PC-3 (cell line): Measurements from ENCODE around the gene GBF1. TPM values are rescaled to one million over a fixed set of nuclear protein-coding genes. Genes with fewer than 3 reads are reported as not detected.

Experiments used
- ATAC-seq: fragments of 200-7000 bp; cut with Tn5 transposase; 2 replicates; pipeline ENCODE4 v1.9.1; 2020; ENCODE audit warnings: mild to moderate bottlenecking, moderate library complexity
- BruUV-seq: library from RNA; stranded (reverse); fragments of 400-500 nt; replicated peaks from 2 replicates; lab custom pipeline; 2021; lab: Mats Ljungman, UMichigan
- CTCF ChIA-PET: fragments of 300-600 bp; sonication (Branson Sonifier 250); formaldehyde crosslinking; loops from one replicate; lab custom pipeline; 2022; ENCODE audit warnings: antibody characterized with exemption; lab: Charles Lee
- POLR2A ChIA-PET: fragments of 300-600 bp; sonication (Branson Sonifier 250); formaldehyde crosslinking; loops from one replicate; lab custom pipeline; 2022; ENCODE audit warnings: antibody characterized with exemption; ENCODE audit not compliant: unreplicated experiment; lab: Charles Lee
- DNase-seq: peaks from one replicate; pipeline ENCODE4 v3.0.0-alpha.2; 2015
- H2AFZ ChIP-seq: fragments of 300-600 bp; sonication (generic); 2 replicates; pipeline ENCODE4 v1.6.0; 2016; ENCODE audit warnings: antibody characterized with exemption, low read length
- H3F3A ChIP-seq: fragments of 300-600 bp; sonication (generic); one replicate; pipeline ENCODE4 v1.6.0; 2017; ENCODE audit warnings: antibody characterized with exemption, low read length, control low read depth, mild to moderate bottlenecking; ENCODE audit not compliant: unreplicated experiment
- H3K27ac ChIP-seq: fragments of 300-600 bp; sonication (generic); 2 replicates; pipeline ENCODE4 v1.5.1; 2016; ENCODE audit warnings: mild to moderate bottlenecking, low read length
- H3K27me3 ChIP-seq: fragments of 300-600 bp; sonication (generic); 2 replicates; pipeline ENCODE4 v1.6.1; 2016; ENCODE audit warnings: low read length, mixed read lengths
- H3K36me3 ChIP-seq: fragments of 300-600 bp; sonication (generic); 2 replicates; pipeline ENCODE4 v1.6.1; 2016; ENCODE audit warnings: low read depth, mixed run types, low read length, mixed read lengths
- H3K4me1 ChIP-seq: fragments of 300-600 bp; sonication (generic); 2 replicates; pipeline ENCODE4 v1.5.1; 2016; ENCODE audit warnings: low read length; ENCODE audit not compliant: insufficient read depth
- H3K4me2 ChIP-seq: fragments of 300-600 bp; sonication (generic); 2 replicates; pipeline ENCODE4 v1.6.0; 2016; ENCODE audit warnings: low read length
- H3K4me3 ChIP-seq: fragments of 300-600 bp; sonication (generic); 2 replicates; pipeline ENCODE4 v1.5.1; 2016; ENCODE audit warnings: mild to moderate bottlenecking, low read length, mixed read lengths
- H3K79me2 ChIP-seq: fragments of 300-600 bp; sonication (generic); 2 replicates; pipeline ENCODE4 v1.6.1; 2017; ENCODE audit warnings: low read length, mixed read lengths
- H3K9ac ChIP-seq: fragments of 300-600 bp; sonication (generic); 2 replicates; pipeline ENCODE4 v1.6.0; 2016; ENCODE audit warnings: mild to moderate bottlenecking, low read length
- H3K9me2 ChIP-seq: fragments of 300-600 bp; sonication (generic); replicated peaks from 2 replicates; pipeline ENCODE4 v1.6.1; 2016; ENCODE audit warnings: mixed run types, low read length, mixed read lengths
- H3K9me3 ChIP-seq: fragments of 300-600 bp; sonication (generic); 2 replicates; pipeline ENCODE4 v1.6.1; 2016; ENCODE audit warnings: low read length, mixed read lengths
- H4K20me1 ChIP-seq: fragments of 300-600 bp; sonication (generic); 2 replicates; pipeline ENCODE4 v1.6.1; 2016; ENCODE audit warnings: low read length, mixed read lengths
- CTCF ChIP-seq: fragments of 300-600 bp; sonication (generic); conservative IDR thresholded peaks from 2 replicates; pipeline ENCODE4 v1.5.1; 2017; ENCODE audit warnings: antibody characterized with exemption, low read depth, mild to moderate bottlenecking, low read length
- EZH2 ChIP-seq: fragments of 300-600 bp; sonication (generic); IDR thresholded peaks from one replicate; pipeline ENCODE4 v1.6.1; 2017; ENCODE audit warnings: antibody characterized with exemption, mild to moderate bottlenecking, low read length; ENCODE audit not compliant: unreplicated experiment
- EZH2phosphoT487 ChIP-seq: fragments of 300-600 bp; sonication (generic); IDR thresholded peaks from 2 replicates; pipeline ENCODE4 v1.6.1; 2018; ENCODE audit warnings: mild to moderate bottlenecking, antibody characterized with exemption, low read length, borderline replicate concordance
- intact Hi-C: fragments of 100-400 bp; cut with micrococcal nuclease; formaldehyde crosslinking; loops from 2 replicates; pipeline ENCODE4 v1.9.0; 2023
- total RNA-seq: library from RNA; depleted of rRNA; stranded (reverse); fragments of >200 nt; gene quantifications from 2 replicates; pipeline ENCODE4 v1.2.3, GENCODE V29; 2014

Gene GBF1
- total RNA-seq, 1 experiment from 2014 or later: 25.2 TPM

- no peaks in the 10 kb centered on the region for H3K9me3 ChIP-seq
- no TSS peak for BruUV-seq
- H3K9me2 ChIP-seq: no peaks in the 10 kb centered on the region
- intact Hi-C loops: no loop called here
- no peaks in the 10 kb centered on the region for H3K36me3 ChIP-seq
- no peak overlapping the region for H2AFZ ChIP-seq
- no peaks in the 10 kb centered on the region for H3K79me2 ChIP-seq
- H3K4me1 ChIP-seq: no peaks in the 10 kb centered on the region
- no peaks in the 10 kb centered on the region for H4K20me1 ChIP-seq
- DNase-seq (no peak), ATAC-seq (no peak)
- H3K4me3 ChIP-seq: no peak overlapping the region
- ChIA-PET CTCF (no interaction called here), POLR2A (no interaction called here)
- TF ChIP-seq CTCF (no peak), EZH2 (no peak), EZH2phosphoT487 (no peak)
- peaks cover 8% of the 10 kb centered on the region; the same call in 1 of the 2 replicates for H3K27me3 ChIP-seq
- H3K27ac ChIP-seq: no peak overlapping the region
- H3F3A ChIP-seq: no peaks in the 10 kb centered on the region
- no peak overlapping the region for H3K4me2 ChIP-seq
- H3K9ac ChIP-seq: no peak overlapping the region
These were observed 164.5 kb downstream of the GBF1 start for GRCh38 chr10:102409604-102410428.

GRCh38 chr10:102410429-102411073 lies 165.2 kb downstream of the GBF1 start:
- Histone ChIP-seq H3K4me1 (no peaks in the 10 kb centered on the region), H3K4me2 (no peak overlapping the region), H3K79me2 (no peaks in the 10 kb centered on the region), H4K20me1 (no peaks in the 10 kb centered on the region), H3K9me2 (no peaks in the 10 kb centered on the region), H3K9me3 (no peaks in the 10 kb centered on the region), H3K27ac (no peak overlapping the region), H3K9ac (no peak overlapping the region), H3K4me3 (no peak overlapping the region), H3K27me3 (peaks cover 8% of the 10 kb centered on the region; the same call in 1 of the 2 replicates), H2AFZ (no peak overlapping the region), H3F3A (no peaks in the 10 kb centered on the region), H3K36me3 (no peaks in the 10 kb centered on the region)
- DNase-seq (no peak), ATAC-seq (no peak)
- TF ChIP-seq EZH2phosphoT487 (no peak), CTCF (no peak), EZH2 (no peak)
- no TSS peak for BruUV-seq
- POLR2A ChIA-PET: no interaction called here
- CTCF ChIA-PET: no interaction called here
- intact Hi-C loops: no loop called here
